ENCODE measurements around the gene DMC1.

- TF ChIP-seq POLR2A (IDR thresholded peaks at IDR 0.05; ENCODE audit: low read length) (no peak), GATA1 (IDR thresholded peaks at IDR 0.05; ENCODE audit: low read depth, low read length) (no peak)
Observed at GRCh38 chr22:38489561-38490145, 80.3 kb downstream of the DMC1 start.

All from erythroblast (primary cell).